ENCODE measurements around the gene EN1.

EN1 gene

GRCh38 chr2:118855451-118856279, 8.2 kb upstream of the EN1 start:
- peak; percentile 51 for DNase-seq

DNA sequence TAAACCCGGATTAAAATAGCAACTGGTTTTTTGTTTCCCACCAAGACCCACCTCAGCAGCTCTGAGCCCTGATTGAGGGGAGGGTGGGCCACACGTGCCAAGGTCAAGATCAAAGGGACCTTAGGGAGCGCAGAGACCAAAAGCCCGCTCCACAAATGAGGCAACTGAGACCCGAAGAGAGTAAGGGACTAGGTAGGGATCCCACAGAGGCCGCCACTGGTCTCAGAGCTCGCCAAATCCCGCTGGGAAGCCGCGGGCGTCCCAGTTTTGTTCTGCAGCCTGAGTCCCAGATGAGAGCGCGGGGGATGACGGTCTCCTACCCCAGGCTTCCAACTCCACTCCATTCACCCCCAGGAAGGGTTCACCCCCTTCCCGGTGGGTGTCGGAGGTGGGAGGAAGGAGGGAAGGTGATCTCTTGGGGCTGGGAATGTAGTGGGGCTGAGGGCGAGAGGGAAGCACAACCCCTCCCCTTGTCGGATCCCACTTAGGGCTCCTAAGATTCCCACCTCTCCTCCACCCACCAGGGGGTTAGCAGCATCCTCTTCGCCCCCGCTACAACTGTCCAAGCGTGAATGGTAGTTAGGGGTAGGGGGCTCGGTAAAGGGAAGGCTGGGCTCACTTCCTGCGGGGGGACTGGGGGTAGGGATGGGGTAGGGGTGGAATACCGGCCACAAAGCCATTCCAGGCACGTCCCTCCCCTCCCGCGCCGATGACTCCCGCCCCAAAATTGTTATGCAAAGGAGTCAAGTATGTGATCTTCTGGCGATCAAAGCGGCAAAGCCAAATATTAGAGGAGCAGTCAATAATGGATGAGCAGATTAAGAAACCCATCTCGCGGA, 7.3 kb upstream of the EN1 start:
- DNase-seq: no peak

- DNase-seq: no peak
Observed at GRCh38 chr2:118853651-118854291, 6.3 kb upstream of the EN1 start.

DNA sequence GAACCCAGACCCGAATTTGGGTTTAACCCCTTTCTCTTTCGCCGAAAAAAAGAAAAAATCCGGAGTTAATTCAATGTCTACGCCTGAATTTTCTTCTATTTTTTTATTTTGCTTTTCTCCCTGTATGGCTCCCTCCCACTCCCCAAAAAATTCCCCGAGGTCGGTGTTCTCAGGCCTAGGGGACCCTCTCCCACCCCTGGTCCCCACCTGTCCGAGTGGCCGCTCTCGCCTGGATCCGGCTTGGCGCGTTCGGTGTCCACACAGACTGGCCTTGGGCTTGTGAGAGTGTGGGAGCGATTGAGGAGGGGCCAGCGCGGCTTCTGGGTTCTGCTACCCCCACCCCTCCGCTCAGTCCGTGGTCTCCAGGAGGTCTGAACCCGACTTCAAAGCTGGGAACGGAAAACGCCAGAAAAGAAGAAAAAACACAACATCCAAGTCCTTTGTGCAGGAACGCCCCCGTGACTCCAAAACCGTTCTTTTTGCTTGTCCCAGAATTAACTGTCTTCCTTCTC, 5.7 kb upstream of the EN1 start:
- DNase-seq: no peak

DNA sequence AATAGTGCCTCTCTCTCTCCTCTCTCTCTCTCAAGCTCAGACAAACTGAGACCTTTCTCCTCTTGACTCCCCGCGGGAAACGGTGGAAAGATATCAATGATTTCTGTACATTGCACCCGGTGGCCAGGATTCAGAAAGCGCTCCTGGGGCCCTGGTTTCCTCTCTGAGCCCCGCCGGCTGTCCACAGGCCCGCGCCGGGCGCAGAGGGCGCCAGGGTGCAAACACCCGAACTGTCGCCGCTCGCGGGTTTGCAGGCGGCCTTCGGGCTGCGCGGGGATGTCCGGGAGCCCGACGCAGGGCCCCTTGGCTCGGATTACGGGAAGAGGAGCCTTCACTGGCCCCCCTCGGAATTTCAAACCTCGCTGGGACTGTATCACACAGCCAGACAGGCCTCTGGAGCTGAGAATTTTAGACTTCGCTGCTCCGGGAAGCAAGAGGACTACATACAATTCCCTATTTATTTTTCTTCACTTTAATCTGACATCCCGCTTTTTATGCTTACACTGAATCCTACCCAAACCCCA, 5.2 kb upstream of the EN1 start:
- no peak for DNase-seq

- no peak for DNase-seq
Observed at GRCh38 chr2:118851650-118852049, 4.2 kb upstream of the EN1 start.

GRCh38 chr2:118850901-118851415, 3.5 kb upstream of the EN1 start:
- DNase-seq: no peak

DNA sequence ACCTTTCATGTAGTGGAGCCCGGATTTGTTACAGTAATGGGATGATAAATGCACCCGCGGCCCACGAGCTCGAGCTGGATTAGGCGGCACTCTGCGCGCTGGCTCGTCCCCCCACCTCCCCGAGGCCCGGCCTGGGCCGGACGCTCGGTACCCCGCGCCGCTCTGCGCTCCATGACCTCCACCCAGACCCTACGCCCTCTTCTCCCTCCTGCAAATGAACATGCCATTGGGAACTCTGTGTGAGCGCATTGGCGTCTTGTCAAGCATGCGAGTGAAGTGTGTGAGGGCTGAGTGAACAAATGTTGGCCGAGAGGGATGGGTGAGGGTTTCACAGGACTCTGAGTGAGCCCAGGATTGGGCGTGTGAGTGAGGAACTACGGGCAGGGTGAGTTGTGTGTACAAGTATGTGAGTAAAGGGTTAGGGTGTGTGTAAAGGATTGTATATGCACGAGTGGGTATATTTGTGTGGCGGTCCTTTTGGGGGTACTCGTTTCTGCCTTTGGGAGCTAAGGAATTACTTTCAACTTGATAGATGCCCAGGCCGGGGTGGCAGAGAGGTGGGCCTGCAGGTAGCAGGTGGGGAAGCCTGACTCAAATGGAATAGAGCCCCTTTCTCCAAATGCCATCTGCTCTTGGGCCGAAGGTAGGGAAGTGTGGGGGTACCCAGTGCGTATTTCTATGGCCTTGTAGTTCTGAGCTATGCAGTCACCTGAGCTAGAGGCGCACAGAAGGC, 2.9 kb upstream of the EN1 start:
- DNase-seq: no peak

DNA sequence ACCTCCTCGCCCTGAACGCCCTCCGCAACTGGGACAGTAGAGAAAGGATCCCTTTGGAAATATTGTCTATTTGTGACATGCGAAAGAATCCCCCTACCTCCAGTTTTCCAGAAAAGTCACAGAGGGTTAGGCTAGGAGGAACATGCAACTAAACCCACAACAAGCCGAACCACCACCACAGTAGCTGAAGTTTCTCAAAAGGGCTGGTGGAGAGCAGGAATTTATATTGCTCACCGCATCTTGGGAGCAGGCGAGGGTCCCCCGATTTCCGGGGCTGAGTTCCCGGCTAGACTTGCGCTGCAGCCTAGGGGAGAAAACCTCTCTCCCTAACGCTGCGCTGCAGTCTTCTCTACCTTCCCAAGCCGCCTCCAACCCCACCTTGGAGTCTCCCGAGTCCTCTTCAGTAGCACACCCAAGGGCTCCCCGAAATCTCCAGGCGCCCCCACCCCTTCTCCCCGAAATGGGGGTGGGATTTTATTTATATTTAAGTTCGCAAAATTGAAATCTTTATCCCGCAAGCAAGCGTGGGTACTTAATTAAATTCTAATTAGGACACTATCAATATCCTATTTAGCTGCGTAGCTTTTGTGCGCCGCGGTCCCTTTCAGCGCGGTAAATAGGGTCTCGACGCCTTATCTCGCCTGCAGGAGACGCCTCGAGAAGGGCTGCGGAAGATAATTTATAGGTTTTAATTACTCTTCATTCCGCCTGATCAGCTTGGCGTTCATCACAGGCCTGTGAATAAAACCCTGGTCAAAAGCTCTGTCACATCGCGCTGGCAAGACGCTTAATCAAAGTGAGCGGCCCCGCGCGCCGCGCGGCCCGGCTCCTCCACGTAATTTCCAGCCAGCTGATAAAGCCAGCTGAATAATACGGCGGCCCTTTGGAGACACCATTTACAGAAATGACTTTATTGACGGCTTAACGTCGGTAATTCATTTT, 2.0 kb upstream of the EN1 start:
- DNase-seq: no peak

- no peak for DNase-seq
Observed at GRCh38 chr2:118848381-118849225, 1.2 kb upstream of the EN1 start.

DNA sequence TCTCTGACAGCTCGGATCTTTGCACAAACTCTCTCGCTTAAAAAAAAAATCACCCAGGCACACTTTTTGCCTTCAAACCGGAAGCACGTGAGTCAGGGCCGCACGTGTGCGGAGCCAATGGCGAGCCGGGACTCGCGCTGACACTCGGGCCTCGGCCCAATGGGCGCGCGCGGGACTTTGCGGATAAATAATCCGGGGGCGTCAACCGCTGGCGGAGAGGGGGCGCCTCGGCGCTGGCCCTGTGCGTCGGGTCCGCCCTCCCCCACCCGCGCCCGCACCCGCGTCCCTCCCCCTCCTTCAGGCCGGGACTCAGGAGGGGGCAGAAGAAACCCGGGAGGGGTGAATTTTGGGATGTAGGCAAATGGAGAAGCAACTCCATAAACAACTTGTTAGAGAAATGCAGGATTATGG, 319 bp upstream of the EN1 start:
- DNase-seq: no peak

- DNase-seq: no peak
Observed at GRCh38 chr2:118846442-118846952, 951 bp downstream of the EN1 start.

GRCh38 chr2:118845522-118846441, 1.7 kb downstream of the EN1 start:
- no peak for DNase-seq

- DNase-seq: no peak
Observed at GRCh38 chr2:118845005-118845521, 2.4 kb downstream of the EN1 start.

GRCh38 chr2:118844261-118845004, 3.0 kb downstream of the EN1 start:
- no peak for DNase-seq

DNA sequence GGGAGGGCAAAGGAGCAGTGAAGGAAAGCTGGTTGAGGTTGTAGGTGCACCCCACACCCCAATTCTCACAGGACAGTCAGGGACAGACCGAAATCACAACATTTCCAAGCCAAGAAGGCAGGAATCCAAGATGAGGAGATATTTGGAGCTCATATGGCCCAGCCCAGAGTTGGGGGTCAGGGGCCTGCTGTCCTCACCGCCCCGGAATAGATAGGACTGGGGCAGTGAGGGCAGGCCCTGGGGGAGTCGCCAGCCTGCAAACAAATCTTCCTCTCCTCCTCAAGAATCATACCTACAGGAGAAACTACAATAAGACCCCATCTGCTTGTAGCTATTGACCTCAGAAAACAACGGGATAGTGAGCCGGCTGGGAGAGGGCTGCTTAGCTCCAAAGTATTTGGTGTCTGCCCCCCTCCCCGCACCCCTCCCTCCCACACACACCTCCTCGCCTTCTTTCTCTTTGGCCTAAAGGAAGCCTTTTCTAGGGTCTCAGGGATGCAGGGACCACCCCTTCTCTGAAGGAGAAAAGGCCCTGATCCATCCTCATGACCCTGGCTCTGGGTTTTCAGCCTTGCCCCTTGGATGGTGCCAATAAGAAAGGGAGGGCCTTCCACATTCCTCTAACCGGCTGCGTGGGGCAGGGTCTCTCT, 3.8 kb downstream of the EN1 start:
- no peak for DNase-seq
